Hepatocyte (in vitro differentiated cells): ENCODE data around the gene DHX35. TPM values are rescaled to one million over a fixed set of nuclear protein-coding genes. Genes with fewer than 3 reads are reported as not detected.
"Not testable (repeated sequence)": the region's sequence is repeated elsewhere in the genome, so short reads cannot be mapped to it uniquely, and the experiment has no call there.

ENCODE experiments used
- DNase-seq: peaks from one replicate; pipeline ENCODE4 v3.0.0-alpha.2; 2016; ENCODE audit warnings: low spot score
- H2AFZ ChIP-seq: fragments of 200-600 bp; sonication (generic); 2 replicates; pipeline ENCODE4 v1.6.0; 2016; ENCODE audit warnings: antibody characterized with exemption, mild to moderate bottlenecking
- H3K27ac ChIP-seq: fragments of 200-600 bp; sonication (generic); 2 replicates; pipeline ENCODE4 v1.5.1; 2016; ENCODE audit warnings: mild to moderate bottlenecking
- H3K27me3 ChIP-seq: fragments of 200-600 bp; sonication (generic); 2 replicates; pipeline ENCODE4 v1.6.1; 2016
- H3K36me3 ChIP-seq: fragments of 200-600 bp; sonication (generic); replicated peaks from 2 replicates; pipeline ENCODE4 v1.5.1; 2016; ENCODE audit warnings: low read depth; ENCODE audit not compliant: insufficient read depth
- H3K4me1 ChIP-seq: fragments of 200-600 bp; sonication (generic); 2 replicates; pipeline ENCODE4 v1.5.1; 2016; ENCODE audit warnings: mild to moderate bottlenecking, moderate library complexity; ENCODE audit not compliant: insufficient read depth
- H3K4me2 ChIP-seq: fragments of 200-600 bp; sonication (generic); 2 replicates; pipeline ENCODE4 v1.6.0; 2016
- H3K4me3 ChIP-seq: fragments of 200-600 bp; sonication (generic); 2 replicates; pipeline ENCODE4 v1.5.1; 2016; ENCODE audit warnings: mild to moderate bottlenecking
- H3K79me2 ChIP-seq: fragments of 200-600 bp; sonication (generic); 2 replicates; pipeline ENCODE4 v1.6.0; 2017; ENCODE audit warnings: mild to moderate bottlenecking
- H3K9me2 ChIP-seq: fragments of 200-600 bp; sonication (generic); replicated peaks from 2 replicates; pipeline ENCODE4 v1.6.0; 2017; ENCODE audit warnings: mild to moderate bottlenecking; ENCODE audit not compliant: insufficient read depth
- H3K9me3 ChIP-seq: fragments of 200-600 bp; sonication (generic); 2 replicates; pipeline ENCODE4 v1.5.1; 2016; ENCODE audit warnings: low read depth, mild to moderate bottlenecking
- H4K20me1 ChIP-seq: fragments of 200-600 bp; sonication (generic); 2 replicates; pipeline ENCODE4 v1.6.0; 2016; ENCODE audit warnings: mild to moderate bottlenecking; ENCODE audit not compliant: insufficient read depth, poor library complexity, severe bottlenecking
- EZH2 ChIP-seq: fragments of 200-600 bp; sonication (generic); IDR thresholded peaks from 2 replicates; pipeline ENCODE4 v1.6.1; 2016; ENCODE audit warnings: antibody characterized with exemption, mild to moderate bottlenecking, borderline replicate concordance
- EZH2phosphoT487 ChIP-seq: fragments of 200-600 bp; sonication (generic); IDR thresholded peaks from one replicate; pipeline ENCODE4 v1.6.1; 2018; ENCODE audit warnings: antibody characterized with exemption, mild to moderate bottlenecking, low read depth, moderate library complexity; ENCODE audit not compliant: unreplicated experiment, severe bottlenecking
- WGBS: methylation state at CpG from one replicate; pipeline ENCODE4 v1.1.6; 2016; ENCODE audit warnings: low lambda C conversion rate; ENCODE audit errors: missing lambda C conversion rate; 5-methylcytosine and 5-hydroxymethylcytosine counted together
- polyA plus RNA-seq: library from polyadenylated mRNA; unstranded; fragments of >200 nt; fragmentation: Nextera tagmentation; extraction: Ambion mirVana; gene quantifications from 2 replicates; pipeline ENCODE4 v1.2.1, GENCODE V29; 2016
- total RNA-seq: library from RNA; depleted of rRNA; stranded (reverse); fragments of >200 nt; gene quantifications from 2 replicates; pipeline ENCODE4 v1.2.3, GENCODE V29; 2014
- TF ChIP-seq, protein P1 (sequence below): fragments of 200-600 bp; sonication (generic); IDR thresholded peaks from 2 replicates; pipeline ENCODE4 v1.5.1; 2016; ENCODE audit warnings: antibody characterized with exemption, mild to moderate bottlenecking; ENCODE audit not compliant: poor library complexity

The DHX35 gene
- total and polyA plus RNA-seq, 2 experiments from 2014 or later, result 4.4 to 10.6 TPM

- no peaks in the 10 kb centered on the region for H3K9me2 ChIP-seq
- no peak for DNase-seq
- H3K4me2 ChIP-seq, result no peak overlapping the region
- H3K27ac ChIP-seq, result no peak overlapping the region
- H3K4me1 ChIP-seq, result no peaks in the 10 kb centered on the region
- no peaks in the 10 kb centered on the region for H3K36me3 ChIP-seq
- TF ChIP-seq, protein P1, sequence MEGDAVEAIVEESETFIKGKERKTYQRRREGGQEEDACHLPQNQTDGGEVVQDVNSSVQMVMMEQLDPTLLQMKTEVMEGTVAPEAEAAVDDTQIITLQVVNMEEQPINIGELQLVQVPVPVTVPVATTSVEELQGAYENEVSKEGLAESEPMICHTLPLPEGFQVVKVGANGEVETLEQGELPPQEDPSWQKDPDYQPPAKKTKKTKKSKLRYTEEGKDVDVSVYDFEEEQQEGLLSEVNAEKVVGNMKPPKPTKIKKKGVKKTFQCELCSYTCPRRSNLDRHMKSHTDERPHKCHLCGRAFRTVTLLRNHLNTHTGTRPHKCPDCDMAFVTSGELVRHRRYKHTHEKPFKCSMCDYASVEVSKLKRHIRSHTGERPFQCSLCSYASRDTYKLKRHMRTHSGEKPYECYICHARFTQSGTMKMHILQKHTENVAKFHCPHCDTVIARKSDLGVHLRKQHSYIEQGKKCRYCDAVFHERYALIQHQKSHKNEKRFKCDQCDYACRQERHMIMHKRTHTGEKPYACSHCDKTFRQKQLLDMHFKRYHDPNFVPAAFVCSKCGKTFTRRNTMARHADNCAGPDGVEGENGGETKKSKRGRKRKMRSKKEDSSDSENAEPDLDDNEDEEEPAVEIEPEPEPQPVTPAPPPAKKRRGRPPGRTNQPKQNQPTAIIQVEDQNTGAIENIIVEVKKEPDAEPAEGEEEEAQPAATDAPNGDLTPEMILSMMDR, result no peak
- no peak for TF ChIP-seq EZH2
- TF ChIP-seq EZH2phosphoT487, result no peak
- H3K9me3 ChIP-seq, result no peaks in the 10 kb centered on the region
- no peak overlapping the region for H3K4me3 ChIP-seq
- 89% methylated on average over 3 of the region's 3 CpGs for WGBS
- H3K27me3 ChIP-seq, result no peaks in the 10 kb centered on the region
- no peaks in the 10 kb centered on the region for H4K20me1 ChIP-seq
- H3K79me2 ChIP-seq, result no peaks in the 10 kb centered on the region
- H2AFZ ChIP-seq, result no peak overlapping the region
Measured at GRCh38 chr20:38995536-38996044, 33.4 kb downstream of the DHX35 start.

GRCh38 chr20:38996866-38997265 is 34.7 kb downstream of the DHX35 start:
- WGBS, result 96% methylated on average over 1 of the region's 1 CpG
- not testable (repeated sequence) for H3K36me3 ChIP-seq, H4K20me1 ChIP-seq, H3K9me2 ChIP-seq, H3K4me3 ChIP-seq, H3K27me3 ChIP-seq, DNase-seq, H2AFZ ChIP-seq, H3K4me1 ChIP-seq, H3K4me2 ChIP-seq, H3K27ac ChIP-seq, H3K79me2 ChIP-seq, H3K9me3 ChIP-seq

DNA sequence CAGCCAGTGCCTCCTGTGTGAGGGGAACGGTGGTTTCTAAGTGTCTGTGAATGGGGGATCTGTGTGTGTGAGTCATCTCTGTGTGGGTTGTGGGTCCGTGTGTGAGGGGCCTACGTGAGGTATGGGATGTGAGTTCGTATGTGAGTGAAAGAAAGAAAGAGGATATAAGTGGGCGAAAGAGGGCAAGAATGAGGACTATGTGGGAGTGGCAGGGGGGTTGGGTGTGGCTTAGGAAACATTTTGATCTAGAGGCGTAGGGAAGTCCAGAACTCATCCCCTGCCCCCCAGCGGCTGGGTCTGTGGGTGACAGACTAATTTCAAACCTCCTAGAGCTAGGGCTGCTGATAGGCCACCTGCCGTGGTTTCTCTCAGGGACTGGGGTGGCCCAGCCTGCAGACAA is 35.5 kb downstream of the DHX35 start:
- Histone ChIP-seq H2AFZ (no peak overlapping the region), H3K4me2 (no peak overlapping the region), H3K4me1 (no peaks in the 10 kb centered on the region), H3K27me3 (no peaks in the 10 kb centered on the region), H3K9me3 (no peaks in the 10 kb centered on the region), H3K9me2 (no peaks in the 10 kb centered on the region), H3K79me2 (no peaks in the 10 kb centered on the region), H3K4me3 (no peak overlapping the region), H4K20me1 (no peaks in the 10 kb centered on the region), H3K36me3 (no peaks in the 10 kb centered on the region), H3K27ac (no peak overlapping the region)
- TF ChIP-seq EZH2phosphoT487 (no peak), EZH2 (no peak)
- TF ChIP-seq, protein P1, result no peak
- WGBS, result 91% methylated on average over 8 of the region's 8 CpGs
- no peak for DNase-seq

- no peak overlapping the region for H3K4me3 ChIP-seq
- WGBS, result 89% methylated on average over 3 of the region's 3 CpGs
- H4K20me1 ChIP-seq, result no peaks in the 10 kb centered on the region
- no peaks in the 10 kb centered on the region for H3K9me3 ChIP-seq
- no peak overlapping the region for H3K27ac ChIP-seq
- no peak overlapping the region for H2AFZ ChIP-seq
- H3K4me1 ChIP-seq, result no peaks in the 10 kb centered on the region
- no peaks in the 10 kb centered on the region for H3K36me3 ChIP-seq
- no peaks in the 10 kb centered on the region for H3K79me2 ChIP-seq
- H3K27me3 ChIP-seq, result no peaks in the 10 kb centered on the region
- no peak for DNase-seq
- TF ChIP-seq EZH2 (no peak), EZH2phosphoT487 (no peak)
- TF ChIP-seq, protein P1, result no peak
- no peak overlapping the region for H3K4me2 ChIP-seq
- no peaks in the 10 kb centered on the region for H3K9me2 ChIP-seq
Measured at GRCh38 chr20:38999217-38999616, 37.1 kb downstream of the DHX35 start.
